ENCODE measurements around the gene HDAC8.
"Not testable (repeated sequence)": the region's sequence is repeated elsewhere in the genome, so short reads cannot be mapped to it uniquely, and the experiment has no call there.

Gene HDAC8

DNA sequence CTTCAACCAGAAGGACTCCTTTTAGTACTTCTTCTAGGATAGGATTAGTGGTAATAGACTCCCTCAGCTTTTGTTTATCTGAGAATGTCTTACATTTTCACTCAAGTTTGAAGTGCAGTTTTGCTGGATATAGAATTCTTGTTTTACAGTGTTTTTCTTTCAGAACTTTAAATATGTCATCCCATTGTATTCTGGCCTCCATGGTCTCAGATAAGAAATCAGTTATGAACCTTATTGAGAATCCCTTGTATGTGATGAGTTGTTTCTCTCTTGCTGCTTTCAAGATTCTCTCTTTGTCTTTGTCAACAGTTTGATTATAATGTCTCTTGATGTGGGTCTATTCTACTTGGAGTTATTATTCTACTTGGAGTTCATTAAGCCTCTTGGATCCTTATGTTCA lies 150.8 kb downstream of the HDAC8 start:
- H3K4me3 ChIP-seq (ENCODE audit: control insufficient read depth, low read depth, low read length), result no peak overlapping the region
- TF ChIP-seq, protein P1, sequence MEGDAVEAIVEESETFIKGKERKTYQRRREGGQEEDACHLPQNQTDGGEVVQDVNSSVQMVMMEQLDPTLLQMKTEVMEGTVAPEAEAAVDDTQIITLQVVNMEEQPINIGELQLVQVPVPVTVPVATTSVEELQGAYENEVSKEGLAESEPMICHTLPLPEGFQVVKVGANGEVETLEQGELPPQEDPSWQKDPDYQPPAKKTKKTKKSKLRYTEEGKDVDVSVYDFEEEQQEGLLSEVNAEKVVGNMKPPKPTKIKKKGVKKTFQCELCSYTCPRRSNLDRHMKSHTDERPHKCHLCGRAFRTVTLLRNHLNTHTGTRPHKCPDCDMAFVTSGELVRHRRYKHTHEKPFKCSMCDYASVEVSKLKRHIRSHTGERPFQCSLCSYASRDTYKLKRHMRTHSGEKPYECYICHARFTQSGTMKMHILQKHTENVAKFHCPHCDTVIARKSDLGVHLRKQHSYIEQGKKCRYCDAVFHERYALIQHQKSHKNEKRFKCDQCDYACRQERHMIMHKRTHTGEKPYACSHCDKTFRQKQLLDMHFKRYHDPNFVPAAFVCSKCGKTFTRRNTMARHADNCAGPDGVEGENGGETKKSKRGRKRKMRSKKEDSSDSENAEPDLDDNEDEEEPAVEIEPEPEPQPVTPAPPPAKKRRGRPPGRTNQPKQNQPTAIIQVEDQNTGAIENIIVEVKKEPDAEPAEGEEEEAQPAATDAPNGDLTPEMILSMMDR (IDR thresholded peaks at IDR 0.05; ENCODE audit: control insufficient read depth, insufficient read depth, low read depth, low read length, missing control alignments), result no peak
- no peak for DNase-seq (ENCODE audit: low read depth)

DNA sequence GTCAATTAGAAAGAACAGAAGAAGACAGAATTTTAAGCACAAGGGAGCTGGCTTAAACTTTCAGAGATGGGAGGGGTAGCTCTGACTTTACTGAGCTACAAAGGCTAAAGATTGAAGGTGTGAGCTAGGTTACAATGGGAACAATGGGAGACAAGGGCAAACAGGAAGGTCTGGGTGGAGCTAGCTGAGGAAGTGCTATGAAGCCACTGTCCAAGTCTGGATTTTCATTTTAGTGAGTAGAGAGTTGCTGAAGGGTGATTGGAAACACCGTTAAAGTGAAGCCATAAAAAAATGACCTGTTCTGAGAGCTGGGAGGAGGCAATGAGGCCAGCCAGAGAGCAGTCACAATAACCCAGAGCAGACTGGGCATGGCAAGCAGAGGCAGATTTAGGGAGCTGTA lies 162.7 kb downstream of the HDAC8 start:
- TF ChIP-seq, protein P1 (IDR thresholded peaks at IDR 0.05; ENCODE audit: control insufficient read depth, insufficient read depth, low read depth, low read length, missing control alignments), result no peak
- DNase-seq (ENCODE audit: low read depth), result no peak
- H3K4me3 ChIP-seq (ENCODE audit: control insufficient read depth, low read depth, low read length), result no peak overlapping the region

DNA sequence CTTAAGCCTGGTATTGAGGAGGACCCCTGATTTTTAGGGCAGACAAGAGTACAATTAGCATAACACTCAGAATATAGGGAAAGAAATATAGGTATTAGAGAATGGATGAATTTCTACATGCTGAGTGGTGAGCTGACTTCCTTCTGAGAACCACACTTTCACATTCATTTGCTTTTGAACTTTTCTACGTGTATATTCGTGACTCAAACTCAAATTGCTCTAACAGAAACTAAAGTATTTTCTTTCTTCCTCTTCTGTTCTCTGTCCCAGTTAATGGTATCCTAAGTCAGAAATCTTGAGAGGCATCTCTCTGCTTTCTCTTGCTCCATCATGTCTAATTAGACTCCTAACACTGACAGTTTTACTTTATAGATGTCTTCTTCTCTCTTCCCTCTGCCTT lies 163.8 kb downstream of the HDAC8 start:
- TF ChIP-seq, protein P1 (IDR thresholded peaks at IDR 0.05; ENCODE audit: control insufficient read depth, insufficient read depth, low read depth, low read length, missing control alignments), result no peak
- H3K4me3 ChIP-seq (ENCODE audit: control insufficient read depth, low read depth, low read length), result no peak overlapping the region
- DNase-seq (ENCODE audit: low read depth), result no peak

DNA sequence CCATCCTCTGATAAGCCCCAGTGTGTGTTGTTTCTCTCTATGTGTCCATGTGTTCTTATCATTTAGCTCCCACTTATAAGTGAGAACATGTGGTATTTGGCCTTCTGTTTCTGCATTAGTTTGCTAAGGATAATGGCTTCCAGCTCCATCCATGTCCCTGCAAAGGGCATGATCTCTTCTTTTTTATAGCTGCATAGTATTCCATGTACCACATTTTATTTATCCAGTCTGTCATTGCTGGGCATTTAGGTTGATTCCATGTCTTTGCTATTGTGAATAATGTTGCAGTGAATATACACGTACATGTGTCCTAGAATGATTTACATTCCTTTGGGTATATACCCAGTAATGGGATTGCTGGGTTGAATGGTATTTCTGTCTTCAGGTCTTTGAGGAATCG lies 167.5 kb downstream of the HDAC8 start:
- not testable (repeated sequence) for H3K4me3 ChIP-seq (ENCODE audit: control insufficient read depth, low read depth, low read length); DNase-seq (ENCODE audit: low read depth)

DNA sequence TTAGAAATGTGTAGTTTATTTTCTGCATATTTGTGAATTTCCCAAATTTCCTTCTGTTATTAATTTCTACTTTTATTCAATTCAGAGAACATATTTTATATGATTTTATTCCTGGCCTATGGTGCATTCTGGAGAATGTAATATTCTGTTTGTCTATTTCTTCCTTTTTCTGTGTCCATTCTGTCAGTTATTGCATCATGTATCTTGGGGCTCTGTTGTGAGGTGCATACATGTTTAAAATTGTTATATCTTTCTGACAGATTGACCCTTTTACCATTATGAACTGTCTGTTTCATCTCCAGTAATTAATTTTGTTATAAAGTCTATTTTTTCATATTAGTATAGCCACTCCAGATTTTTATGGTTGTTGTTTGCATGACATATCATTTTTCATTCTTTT lies 170.0 kb downstream of the HDAC8 start:
- no peak overlapping the region for H3K4me3 ChIP-seq (ENCODE audit: control insufficient read depth, low read depth, low read length)
- TF ChIP-seq, protein P1 (IDR thresholded peaks at IDR 0.05; ENCODE audit: control insufficient read depth, insufficient read depth, low read depth, low read length, missing control alignments), result no peak
- DNase-seq (ENCODE audit: low read depth), result no peak

DNA sequence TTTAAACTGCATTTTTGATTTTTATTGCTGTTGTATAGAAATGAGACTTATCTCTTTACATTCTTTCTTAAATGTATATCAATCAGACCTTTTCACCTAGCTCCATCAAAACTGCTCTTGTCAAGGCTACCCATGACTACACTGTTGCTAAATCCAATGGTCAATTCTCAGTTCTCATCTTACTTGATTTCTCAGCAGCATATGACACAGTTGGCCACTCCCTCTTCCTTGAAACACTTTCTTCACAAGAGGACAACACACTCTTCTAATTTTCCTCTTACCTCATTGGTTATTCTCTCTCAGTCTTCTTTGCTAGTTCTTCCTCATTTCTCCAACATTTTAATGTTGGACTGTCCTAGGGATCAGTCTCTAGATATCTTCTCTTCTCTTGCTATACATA lies 172.8 kb downstream of the HDAC8 start:
- H3K4me3 ChIP-seq (ENCODE audit: control insufficient read depth, low read depth, low read length), result no peak overlapping the region
- TF ChIP-seq, protein P1 (IDR thresholded peaks at IDR 0.05; ENCODE audit: control insufficient read depth, insufficient read depth, low read depth, low read length, missing control alignments), result no peak
- no peak for DNase-seq (ENCODE audit: low read depth)

DNA sequence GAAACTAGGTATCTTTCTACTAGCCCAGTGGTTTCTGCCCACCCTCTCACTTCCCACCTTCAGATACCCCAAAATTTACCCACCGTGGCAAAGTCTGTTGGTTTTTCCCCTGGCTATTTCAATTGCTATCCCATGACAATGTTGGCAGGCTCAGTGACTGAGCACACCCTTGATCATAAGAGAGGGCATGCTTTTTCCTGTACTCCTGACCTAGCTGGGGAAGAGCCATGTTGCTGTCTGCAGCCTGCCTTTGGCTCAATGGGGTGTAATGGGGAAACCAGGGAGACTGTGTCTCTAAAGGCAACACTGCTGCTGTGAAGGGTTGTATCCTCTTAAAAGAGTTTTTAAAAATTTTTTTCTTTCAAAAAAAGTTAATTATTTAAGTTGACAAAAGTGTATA lies 176.5 kb downstream of the HDAC8 start:
- H3K4me3 ChIP-seq (ENCODE audit: control insufficient read depth, low read depth, low read length), result no peak overlapping the region
- TF ChIP-seq, protein P1 (IDR thresholded peaks at IDR 0.05; ENCODE audit: control insufficient read depth, insufficient read depth, low read depth, low read length, missing control alignments), result no peak
- DNase-seq (ENCODE audit: low read depth), result no peak

All from AG09309 (cell line).